ENCODE results near the gene DRD3.
A peak's percentile ranks its signal among the peaks of the same experiment; 100 is the strongest.

The DRD3 gene

DNA sequence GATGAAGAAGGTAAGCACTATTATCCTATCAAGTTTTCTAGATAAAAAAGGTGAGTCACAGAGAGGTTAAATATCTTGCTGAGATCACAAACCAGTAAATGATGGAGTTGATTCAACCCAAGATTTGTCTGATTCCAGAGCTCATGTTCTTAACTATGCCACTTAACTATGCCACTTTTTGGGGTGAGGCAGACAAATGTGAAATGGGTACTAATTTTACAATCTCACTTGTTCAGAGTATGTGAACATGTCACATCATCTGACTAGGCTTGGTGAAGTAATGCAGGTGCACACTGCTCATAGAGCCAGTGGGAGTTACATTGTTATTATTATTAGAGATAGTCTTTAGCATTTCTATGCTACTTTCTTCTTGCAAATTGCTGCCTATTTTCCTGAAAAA lies 2.0 kb downstream of the DRD3 start:
- no peak for DNase-seq

GRCh38 chr3:114176487-114176886 lies 2.4 kb downstream of the DRD3 start:
- no peak for DNase-seq

DNA sequence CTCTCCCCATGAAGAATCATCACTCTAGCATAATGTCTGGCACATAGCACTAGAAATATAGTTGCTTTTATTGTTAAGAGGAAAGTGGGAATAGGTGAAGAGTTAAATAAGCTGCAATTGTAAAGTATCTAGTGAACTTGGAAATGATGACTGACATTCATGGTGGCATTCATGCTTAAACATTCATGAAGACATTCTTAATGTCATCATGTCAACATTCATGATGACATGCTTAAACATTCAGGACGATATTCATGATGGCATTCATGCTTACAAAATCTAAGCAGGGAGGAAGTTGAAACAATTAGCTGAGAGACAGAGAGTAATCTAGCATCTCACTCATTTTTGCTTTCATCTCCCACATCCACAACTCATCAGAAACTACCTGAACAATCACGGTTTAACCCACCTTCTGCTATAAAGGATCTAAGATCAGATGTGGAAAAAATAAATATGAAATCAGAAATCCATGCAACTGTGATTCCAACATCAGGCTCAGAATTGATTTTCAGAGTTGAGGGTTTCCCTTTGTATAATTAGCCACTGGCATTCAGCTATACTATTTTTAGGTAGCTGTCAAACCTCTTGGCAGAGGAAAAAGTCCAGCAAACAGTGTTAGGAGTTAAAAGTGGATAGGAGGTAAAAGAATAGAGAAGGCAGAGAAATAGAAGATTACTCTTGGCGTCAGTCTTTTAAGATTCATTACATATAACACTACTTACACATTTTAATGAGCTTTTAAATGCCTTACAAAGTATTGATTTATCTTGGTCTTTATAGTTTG lies 3.5 kb downstream of the DRD3 start:
- DNase-seq, result no peak

- no peak for DNase-seq
These were observed 7.2 kb downstream of the DRD3 start for GRCh38 chr3:114171677-114172076.

- DNase-seq, result no peak
These were observed 10.7 kb downstream of the DRD3 start for GRCh38 chr3:114168150-114168549.

GRCh38 chr3:114157321-114157720 lies 21.5 kb downstream of the DRD3 start:
- DNase-seq, result no peak

- peak; percentile 13 for DNase-seq
These were observed 23.5 kb downstream of the DRD3 start for GRCh38 chr3:114155370-114155821.

GRCh38 chr3:114154321-114154821 lies 24.5 kb downstream of the DRD3 start:
- DNase-seq, result no peak

- DNase-seq, result peak; percentile 69
These were observed 26.2 kb downstream of the DRD3 start for GRCh38 chr3:114152519-114153151.

GRCh38 chr3:114151091-114151490 lies 27.8 kb downstream of the DRD3 start:
- no peak for DNase-seq

GRCh38 chr3:114147251-114147650 lies 31.6 kb downstream of the DRD3 start:
- no peak for DNase-seq

GRCh38 chr3:114144909-114145688 lies 33.8 kb downstream of the DRD3 start:
- DNase-seq, result peak; percentile 85

DNA sequence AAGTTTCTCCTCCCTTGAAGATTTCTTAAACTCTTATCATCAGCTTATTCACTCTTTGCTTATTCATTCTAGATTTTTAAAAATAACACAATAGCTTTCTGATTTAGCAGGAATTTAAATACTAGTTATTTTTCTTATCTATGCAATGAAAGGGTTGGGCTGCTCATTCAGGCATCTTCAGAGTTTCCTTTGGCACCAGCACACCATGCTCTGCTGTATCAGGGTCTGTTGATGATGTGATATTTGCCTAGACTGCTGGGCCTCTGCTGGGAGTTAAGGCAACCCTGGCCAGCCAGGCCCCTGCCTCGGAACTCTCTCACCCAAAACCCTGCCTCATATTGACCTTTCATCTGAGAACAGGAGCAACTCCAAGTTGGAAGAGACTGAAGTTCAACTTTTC lies 35.0 kb downstream of the DRD3 start:
- no peak for DNase-seq

DNA sequence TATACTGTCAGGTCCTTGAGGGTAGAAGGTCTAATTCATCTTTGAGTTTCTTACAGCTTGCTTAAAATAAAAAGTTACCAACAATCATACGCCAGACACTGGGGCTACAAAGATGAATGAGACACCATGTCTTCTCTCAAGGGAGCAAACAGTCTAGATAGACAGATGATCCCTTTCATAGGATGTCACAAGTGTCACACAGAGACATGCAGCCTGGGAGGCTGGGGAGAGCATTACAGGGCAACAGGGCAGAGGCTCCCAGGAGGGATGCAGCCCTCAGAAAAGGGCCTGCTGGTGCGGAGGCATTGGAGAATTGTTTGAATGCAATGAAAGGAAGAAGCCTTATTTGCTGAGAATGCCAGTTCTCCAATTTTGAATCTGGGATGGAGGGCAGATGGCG lies 39.0 kb downstream of the DRD3 start:
- DNase-seq, result no peak

- DNase-seq, result no peak
These were observed 44.9 kb downstream of the DRD3 start for GRCh38 chr3:114133947-114134346.

DNA sequence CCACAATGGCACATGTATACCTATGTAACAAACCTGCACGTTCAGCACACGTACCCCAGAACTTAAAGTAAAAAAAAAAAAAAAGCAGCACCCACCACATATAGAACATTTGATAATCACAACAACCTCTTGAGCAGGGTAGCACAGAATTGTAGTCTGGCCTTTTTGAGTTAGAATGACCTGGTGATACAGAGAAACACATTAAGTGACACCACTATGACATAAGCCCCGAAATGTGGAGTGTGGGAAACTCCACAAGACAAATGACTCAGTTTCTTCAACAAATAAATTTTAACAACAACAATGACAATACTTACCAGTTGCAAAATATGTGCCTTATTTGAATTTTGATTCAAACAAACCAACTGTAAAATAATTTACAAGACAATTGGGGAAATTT lies 46.4 kb downstream of the DRD3 start:
- DNase-seq, result no peak

DNA sequence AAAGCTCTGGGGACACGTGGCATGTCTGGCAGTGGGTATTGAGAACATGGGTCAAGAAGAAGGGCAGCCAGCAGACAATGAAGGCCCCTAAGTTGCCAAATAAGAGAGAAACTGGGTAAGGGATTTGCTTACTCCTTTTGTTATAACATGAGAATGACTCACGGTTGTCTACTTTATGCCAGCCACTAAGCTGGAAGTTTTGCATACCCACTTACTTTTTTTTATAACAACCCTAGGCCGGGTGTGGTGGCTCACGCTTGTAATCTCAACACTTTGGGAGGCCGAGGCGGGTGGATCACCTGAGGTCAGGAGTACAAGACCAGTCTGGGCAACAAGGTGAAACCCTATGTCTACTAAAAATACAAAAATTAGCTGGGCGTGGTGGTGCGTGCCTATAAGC lies 50.0 kb downstream of the DRD3 start:
- DNase-seq, result no peak

DNA sequence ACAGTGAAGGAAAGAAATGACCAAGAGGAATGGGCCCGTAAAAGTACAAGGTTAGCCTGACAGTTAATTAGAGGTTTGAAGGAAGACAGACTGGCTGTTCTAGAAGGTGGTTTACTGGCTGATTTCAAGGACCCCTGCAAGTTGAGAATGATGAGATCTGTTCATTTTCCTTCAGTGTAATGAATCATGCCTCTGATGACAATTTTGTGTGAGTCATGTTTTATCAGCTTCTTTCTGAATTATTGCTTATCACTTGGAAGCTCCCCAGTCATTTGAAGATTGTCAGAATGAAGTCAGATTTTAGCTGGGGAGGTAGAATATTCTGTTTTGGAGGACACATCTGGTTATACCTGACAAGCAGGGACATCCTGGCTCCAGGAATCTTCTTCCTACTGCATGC lies 50.6 kb downstream of the DRD3 start:
- DNase-seq, result no peak

- no peak for DNase-seq
These were observed 51.3 kb downstream of the DRD3 start for GRCh38 chr3:114127517-114127916.

DNA sequence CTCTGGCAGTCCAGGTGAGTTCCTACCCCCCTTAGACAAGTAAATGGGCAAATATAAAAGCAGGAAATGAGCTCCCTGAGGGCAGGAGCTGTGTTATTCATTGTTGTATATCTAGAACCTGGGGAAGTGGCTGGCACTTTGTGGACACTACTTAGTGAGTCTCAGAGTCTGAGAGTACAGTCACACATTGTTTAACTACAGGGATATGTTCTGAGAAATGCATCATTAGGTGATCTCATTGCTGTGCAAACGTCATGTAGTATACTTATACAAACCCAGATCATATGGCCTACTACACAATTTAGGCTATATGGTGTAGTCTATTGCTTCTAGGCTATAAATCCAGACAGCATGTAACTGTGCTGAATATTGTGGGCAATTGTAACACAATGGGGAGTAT lies 52.4 kb downstream of the DRD3 start:
- no peak for DNase-seq

DNA sequence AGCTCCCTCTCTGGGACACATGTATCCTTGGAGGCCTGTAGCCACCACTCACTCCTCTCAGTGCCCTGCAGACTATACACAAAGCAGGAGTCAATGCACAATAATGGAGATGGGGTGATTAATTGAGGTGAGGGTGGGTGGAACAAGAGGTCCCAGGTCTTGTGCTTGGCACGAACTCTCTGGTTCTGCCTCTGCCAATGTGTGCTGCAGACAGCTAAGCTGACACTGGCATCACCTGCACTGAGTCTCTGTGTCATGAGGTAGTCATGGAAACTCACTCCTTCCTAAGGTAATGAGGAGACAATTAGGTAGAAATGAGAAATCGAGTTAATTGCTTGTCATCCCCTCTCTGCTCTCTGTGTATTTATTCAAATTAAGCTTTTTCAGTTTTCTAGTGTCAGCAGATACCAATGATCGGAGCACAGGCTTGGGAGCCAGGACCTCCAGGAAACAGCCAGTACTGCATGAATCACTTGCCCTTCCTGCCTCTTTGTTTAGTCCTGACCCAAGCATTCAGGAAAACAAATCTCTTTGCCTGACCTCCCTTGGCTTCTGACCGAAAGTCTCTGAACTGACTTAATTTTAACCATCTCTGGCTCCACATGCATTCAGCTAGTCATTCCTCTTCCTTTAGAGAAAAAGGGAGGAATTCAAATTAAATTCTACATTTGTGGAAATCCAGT lies 56.7 kb downstream of the DRD3 start:
- DNase-seq, result no peak

DNA sequence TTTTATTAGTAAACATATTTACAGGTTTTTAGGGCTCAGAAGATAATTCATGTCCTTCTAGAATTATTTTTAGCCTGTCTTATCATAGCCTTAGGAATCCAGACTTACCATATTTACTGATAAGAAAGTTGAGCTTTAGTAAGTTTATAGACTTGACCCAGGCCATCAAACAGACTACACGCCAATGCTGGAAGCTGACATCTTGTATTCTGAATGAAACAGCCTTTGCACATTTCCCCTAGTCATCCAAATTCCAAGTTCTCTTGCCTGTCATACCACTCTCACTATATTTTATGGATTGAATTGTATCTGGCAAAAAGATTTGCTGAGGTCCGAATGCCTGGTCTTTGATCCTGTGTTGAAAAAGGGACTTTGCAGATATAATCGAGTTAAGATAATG lies 58.6 kb downstream of the DRD3 start:
- no peak for DNase-seq

- DNase-seq, result no peak
These were observed 59.1 kb downstream of the DRD3 start for GRCh38 chr3:114119776-114120175.
